GM12873 (cell line): Measurements from ENCODE around the gene SURF2.

ENCODE experiments used
- CTCF ChIP-seq: IDR thresholded peaks from 2 replicates; pipeline ENCODE4 v1.5.1; 2012; ENCODE audit warnings: low read depth, mild to moderate bottlenecking, moderate library complexity, low read length, control low read depth; ENCODE audit not compliant: insufficient read depth; ENCODE audit errors: missing control alignments

Gene SURF2

GRCh38 chr9:133333011-133333410 is 23.3 kb upstream of the SURF2 start:
- no peak for TF ChIP-seq CTCF

- TF ChIP-seq CTCF = no peak
Observed at GRCh38 chr9:133333566-133333965, 22.8 kb upstream of the SURF2 start.

GRCh38 chr9:133334161-133334560 is 22.2 kb upstream of the SURF2 start:
- no peak for TF ChIP-seq CTCF

- TF ChIP-seq CTCF = no peak
Observed at GRCh38 chr9:133335924-133336811, 20.2 kb upstream of the SURF2 start, which contains the start of gene SURF6. TSS of gene SURF6 (minus strand) at chr9:133336188. CDS start at chr9:133336132, 56 bp downstream.

- TF ChIP-seq CTCF = no peak
Observed at GRCh38 chr9:133339641-133340040, 16.7 kb upstream of the SURF2 start.

GRCh38 chr9:133340256-133340655 is 16.1 kb upstream of the SURF2 start:
- no peak for TF ChIP-seq CTCF

GRCh38 chr9:133340916-133341315 is 15.4 kb upstream of the SURF2 start:
- no peak for TF ChIP-seq CTCF
